ENCODE measurements around the gene CDHR3.

DNA sequence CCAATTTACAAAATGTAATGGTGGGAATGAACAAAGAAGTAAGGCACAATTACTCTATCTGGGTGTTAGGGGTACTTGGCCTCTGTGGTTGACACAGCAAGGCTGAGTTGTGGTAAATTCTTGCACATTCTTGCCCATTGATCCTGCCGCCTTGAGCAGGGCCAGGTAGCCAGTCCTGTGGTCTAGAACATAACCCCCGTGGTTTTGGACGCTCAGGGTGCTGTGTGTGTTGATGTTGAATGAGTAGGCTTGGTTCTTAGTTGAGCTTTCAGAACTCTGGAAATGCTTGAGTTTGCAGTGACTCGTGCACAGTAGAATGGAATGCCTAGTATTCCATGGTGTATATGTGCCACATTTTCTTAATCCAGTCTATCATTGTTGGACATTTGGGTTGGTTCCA lies 42.3 kb upstream of the CDHR3 start:
- TF ChIP-seq EZH2 (IDR thresholded peaks at IDR 0.05): no peak
- no peak for TF ChIP-seq POLR2AphosphoS5 (IDR thresholded peaks at IDR 0.05; ENCODE audit: borderline replicate concordance, low read depth, low read length)
